Measurements from ENCODE around the gene ALOXE3.
"Not testable (repeated sequence)": the region's sequence is repeated elsewhere in the genome, so short reads cannot be mapped to it uniquely, and the experiment has no call there.

ALOXE3 gene

GRCh38 chr17:8069587-8069860 is 48.8 kb downstream of the ALOXE3 start:
- no peak for DNase-seq (ENCODE audit: low read depth)

- DNase-seq (ENCODE audit: low read depth), result no peak
These were observed 49.4 kb downstream of the ALOXE3 start for GRCh38 chr17:8068736-8069586.

DNA sequence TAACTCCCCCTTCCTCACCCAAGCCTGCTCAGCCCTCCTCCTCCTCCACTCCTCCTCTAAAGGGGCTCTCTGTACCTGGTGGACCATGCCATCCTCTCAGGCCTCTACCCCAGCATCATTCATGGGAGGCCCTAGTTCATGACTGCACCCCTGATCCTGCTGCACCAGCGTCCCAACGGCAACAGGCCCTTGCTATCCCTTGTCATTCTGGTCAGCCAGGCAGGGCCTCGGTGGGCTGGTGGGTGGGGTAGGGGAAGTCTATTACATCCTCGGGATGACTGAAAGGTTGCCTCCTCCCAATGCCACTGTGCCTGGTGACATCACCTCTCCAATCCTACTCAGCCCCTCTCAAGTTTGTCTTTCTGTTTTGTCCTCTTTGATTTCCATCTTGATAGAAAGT is 50.5 kb downstream of the ALOXE3 start:
- DNase-seq (ENCODE audit: low read depth), result no peak

DNA sequence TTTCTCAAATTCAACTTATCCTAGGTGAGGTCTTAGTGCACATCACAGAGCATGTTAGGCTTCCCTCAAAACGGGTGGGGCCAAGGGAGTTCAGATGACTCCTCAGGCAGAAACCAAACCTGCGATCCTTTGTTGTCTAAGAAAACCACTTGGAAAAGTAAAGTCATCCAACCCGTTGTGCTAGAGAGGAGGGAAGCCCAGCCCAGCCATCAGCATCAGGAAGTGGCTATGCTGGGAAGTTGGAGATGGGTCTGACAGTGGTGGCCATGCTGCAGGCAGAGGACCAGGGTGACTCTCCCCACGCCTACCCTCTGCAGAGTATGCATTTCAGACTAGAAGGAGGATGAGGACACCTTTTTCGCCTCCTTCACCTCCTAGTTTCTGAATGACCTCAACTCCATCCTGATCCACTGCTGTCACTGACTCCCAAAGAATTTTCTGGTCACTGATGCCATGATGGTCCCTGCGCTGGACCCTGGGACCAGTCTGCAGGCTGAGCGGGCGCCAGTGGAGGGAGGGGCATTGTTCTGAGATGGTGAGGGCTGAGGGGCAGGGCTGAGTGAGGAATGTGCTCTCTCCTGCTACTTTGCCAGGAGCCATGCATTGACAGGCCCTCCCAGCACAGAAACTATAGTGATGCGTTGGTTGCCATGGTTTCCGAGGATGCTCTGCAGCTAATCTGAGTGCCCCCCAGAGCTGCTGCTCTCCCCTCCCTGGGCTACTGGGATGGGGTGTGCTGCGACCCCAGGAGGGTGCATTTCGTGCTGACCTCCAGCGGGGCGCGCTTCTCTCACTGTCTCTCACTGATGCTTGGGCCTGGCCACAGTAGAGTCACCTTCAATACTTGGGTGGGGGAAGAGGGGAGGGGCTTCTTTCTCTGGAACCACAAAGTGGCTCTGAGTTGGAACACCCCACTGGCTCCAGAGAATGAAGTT is 51.2 kb downstream of the ALOXE3 start:
- DNase-seq (ENCODE audit: low read depth), result no peak

- DNase-seq (ENCODE audit: low read depth), result no peak
These were observed 53.7 kb downstream of the ALOXE3 start for GRCh38 chr17:8064561-8065019.

DNA sequence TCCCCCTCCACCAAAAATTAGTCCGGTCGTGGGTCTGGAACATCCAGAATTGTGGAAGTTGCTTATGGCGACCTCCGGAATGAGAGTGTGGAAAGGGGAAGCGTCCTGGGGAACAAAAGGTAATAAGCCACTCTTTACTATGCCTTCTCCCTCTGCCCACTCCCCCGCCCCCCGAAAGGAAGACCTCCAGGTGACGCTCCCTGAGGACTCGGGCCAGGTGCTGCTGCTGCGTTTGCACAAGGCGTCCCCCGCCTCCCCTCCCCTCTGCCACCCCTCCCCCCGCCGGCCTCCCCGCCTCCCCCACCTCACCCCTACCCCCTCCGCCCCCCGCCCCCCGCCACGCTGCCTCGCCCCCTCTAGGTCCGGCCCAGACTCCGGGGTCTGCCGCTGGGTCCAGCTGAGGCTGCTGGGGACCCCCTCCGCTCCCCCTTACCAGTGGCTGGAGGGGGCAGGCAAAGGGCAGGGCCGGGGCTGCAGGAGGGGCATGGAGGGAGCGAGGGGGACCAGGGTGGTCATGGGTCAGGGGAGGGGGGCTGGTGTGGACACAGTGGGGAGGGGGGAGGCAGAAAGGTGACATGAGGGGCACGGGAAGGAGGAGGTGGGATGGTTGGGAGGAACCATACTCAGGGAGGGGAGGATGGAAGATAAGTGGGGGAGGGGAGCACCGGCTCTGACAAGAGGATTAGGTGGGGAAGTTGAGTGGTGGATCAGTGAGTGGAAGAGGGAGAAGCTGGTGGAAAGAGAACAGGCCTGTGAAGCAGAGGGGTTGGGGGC is 54.4 kb downstream of the ALOXE3 start:
- no peak for DNase-seq (ENCODE audit: low read depth)

DNA sequence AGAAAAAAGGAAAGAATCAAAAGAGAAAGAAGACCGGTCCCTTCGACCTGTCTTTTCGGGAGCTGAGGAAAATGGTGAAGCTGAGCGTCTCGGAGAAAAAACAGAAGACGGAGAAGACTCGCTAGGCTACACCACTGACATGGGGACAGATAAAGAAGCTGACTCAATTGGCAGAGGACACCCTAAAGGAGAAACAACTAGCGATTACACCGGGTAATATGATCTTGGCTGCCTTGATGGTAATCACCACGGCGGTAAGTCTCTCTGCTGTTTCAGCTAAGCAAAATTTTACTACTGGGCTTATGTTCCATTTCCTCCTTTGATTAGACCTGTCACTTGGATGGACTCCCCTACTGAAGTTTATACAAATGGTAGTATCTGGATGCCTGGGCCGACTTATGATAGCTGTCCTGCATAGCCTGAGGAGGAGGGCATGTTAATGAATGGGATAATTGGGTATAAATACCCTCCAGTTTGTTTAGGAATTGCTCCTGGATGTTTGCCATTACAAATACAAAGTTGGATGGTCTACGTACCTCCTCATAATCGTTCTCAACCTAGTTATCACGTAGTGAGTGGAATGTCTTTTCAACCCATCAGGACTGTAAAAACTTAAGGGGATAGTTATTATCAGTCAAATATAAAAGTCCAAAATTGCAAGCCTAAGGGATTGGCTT is 55.4 kb downstream of the ALOXE3 start:
- DNase-seq (ENCODE audit: low read depth), result no peak

DNA sequence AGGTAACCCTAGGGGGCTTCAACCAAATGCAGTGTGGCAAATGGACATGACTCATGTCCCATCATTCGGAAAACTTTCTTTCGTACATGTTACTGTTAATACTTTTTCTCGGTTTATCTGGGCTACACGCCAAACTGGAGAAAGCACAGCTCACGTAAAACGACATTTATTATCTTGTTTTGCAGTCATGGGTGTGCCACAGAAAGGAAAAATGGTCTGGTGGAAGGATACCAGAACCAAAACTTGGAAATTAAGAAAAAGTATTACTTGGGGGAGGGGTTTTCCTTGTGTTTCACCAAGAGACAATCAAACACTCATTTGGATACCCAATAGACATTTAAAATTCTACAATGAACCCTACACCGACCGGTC is 55.9 kb downstream of the ALOXE3 start:
- no peak for DNase-seq (ENCODE audit: low read depth)

DNA sequence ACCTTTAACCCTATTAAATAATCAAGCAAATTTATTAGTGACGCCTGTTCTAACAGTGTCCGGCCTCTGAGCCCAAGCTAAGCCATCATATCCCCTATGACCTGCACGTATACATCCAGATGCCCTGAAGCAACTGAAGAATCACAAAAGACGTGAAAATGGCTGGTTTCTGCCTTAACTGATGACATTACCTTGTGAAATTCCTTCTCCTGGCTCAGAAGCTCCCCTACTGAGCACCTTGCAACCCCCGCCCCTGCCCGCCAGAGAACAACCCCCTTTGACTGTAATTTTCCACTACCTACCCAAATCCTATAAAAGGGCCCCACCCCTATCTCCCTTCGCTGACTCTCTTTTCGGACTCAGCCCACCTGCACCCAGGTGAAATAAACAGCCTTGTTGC is 56.5 kb downstream of the ALOXE3 start:
- DNase-seq (ENCODE audit: low read depth), result not testable (repeated sequence)

DNA sequence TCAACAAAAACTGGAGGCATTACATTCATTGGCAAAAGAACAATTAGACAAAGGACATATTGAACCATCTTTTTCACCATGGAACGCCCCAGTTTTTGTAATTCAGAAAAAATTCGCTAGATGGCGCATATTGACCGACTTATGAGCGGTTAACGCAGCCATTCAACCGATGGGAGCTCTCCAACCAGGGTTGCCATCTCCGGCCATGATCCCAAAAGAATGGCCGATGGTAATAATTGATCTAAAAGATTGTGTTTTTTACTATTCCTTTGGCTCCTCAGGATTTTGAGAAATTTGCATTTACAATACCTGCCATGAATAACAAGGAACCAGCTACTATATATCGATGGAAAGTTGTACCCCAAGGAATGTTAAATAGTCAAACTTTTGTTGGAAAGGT is 58.0 kb downstream of the ALOXE3 start:
- DNase-seq (ENCODE audit: low read depth), result peak; percentile 31

DNA sequence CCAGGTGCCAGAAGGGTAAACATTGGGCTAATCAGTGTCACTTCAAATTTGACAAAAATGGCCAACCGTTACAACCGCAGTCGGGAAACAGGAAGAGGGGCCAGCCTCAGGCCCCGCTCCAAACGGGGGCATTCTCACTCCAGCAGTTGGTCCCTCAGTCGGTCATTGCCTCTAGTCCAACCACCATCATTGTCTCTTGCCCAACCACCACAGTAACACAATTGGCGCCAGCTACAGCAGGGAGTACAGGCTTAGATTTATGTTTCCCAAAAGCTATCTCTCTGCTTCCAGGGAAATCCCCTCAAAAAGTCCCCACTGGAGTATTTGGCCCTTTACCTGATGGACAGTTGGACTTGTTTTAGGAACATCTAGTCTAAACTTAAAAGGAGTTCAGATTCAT is 59.2 kb downstream of the ALOXE3 start:
- no peak for DNase-seq (ENCODE audit: low read depth)

- DNase-seq (ENCODE audit: low read depth), result no peak
These were observed 60.6 kb downstream of the ALOXE3 start for GRCh38 chr17:8057691-8058114.

DNA sequence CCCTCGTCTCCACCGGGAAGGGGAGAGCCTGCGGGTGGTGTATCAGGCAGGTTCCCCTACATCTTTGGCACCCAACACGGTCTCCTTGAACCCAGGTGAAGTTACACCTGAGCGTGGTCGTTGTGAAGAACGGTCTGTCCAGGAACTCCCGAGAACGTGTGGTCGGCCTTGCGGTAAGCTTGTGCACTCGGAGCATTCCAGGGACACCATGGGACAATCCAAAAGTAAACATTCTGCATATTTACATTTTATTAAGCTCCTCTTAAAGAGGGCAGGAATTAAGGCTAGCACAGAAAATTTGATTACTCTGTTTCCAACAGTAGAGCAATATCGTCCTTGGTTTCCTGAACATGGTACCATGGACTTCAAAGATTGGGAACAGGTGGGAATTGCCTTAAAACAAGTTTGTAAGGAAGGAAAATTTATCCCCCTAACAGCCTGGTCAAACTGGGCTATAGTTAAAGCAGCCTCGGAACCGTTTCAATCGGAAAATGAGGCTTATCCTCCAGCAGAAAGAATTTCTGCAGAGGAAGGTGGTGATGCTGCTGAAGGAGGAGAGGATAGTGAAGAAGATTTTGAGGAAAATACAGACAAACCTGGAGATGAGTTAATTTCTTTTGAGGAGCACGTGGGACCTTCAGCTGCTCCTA is 61.2 kb downstream of the ALOXE3 start:
- no peak for DNase-seq (ENCODE audit: low read depth)

- no peak for DNase-seq (ENCODE audit: low read depth)
These were observed 61.9 kb downstream of the ALOXE3 start for GRCh38 chr17:8056232-8056975.

GRCh38 chr17:8055851-8056231 is 62.5 kb downstream of the ALOXE3 start:
- DNase-seq (ENCODE audit: low read depth), result no peak

DNA sequence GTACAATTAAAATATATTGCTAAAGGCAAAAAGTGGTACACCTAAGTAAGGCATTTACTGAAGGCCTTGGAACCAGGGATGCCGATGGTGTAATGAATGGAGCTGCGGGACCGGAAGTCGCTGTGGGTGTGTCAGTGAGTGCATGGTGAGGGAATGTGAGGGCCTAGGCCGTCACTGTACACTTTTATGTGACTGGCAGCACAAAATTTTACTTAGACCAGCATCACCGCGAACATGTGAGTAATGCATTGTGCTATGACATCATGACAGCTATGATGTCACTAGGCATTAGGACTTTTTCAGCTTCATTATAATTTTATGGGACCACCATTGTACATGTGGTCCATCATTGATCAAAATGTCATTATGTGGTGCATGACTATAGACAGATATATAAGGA is 64.7 kb downstream of the ALOXE3 start:
- no peak for DNase-seq (ENCODE audit: low read depth)

DNA sequence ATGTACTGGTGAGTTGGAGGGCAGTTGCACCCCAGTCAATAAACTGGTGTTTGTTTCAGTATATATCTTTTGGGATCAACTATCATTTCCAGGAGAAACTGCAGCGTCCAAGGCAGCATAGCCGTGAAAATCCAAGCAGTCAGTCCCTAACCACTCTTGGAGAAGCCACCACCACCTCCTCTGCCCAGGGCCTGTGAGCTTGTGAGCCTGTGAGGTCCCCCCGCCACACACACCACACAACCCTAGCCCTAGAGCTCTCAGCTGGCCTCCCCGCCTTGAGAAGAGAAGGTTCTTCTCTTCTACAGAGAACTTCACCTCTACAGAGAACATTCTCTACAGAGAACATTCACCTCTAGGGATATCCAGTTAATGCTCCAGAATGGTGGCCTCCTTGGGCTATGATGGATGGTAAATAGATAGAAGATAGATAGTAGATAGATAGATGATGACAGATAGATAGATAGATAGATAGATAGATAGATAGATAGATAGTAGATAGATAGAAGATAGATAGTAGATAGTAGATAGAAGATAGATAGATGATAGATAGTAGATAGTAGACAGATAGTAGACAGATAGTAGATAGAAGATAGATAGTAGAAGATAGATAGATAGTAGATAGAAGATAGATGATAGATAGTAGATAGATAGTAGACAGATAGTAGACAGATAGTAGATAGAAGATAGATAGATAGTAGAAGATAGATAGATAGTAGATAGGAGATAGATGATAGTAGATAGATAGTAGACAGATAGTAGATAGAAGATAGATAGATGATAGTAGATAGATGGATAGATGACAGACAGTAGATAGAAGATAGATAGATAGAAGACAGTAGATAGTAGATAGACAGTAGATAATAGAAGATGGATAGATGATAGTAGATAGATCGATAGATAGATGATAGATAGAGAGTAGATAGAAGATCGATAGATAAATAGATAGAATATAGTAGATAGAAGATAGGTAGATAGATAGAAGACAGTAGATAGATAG is 65.8 kb downstream of the ALOXE3 start:
- DNase-seq (ENCODE audit: low read depth), result no peak

- DNase-seq (ENCODE audit: low read depth), result no peak
These were observed 66.5 kb downstream of the ALOXE3 start for GRCh38 chr17:8051831-8052230.

DNA sequence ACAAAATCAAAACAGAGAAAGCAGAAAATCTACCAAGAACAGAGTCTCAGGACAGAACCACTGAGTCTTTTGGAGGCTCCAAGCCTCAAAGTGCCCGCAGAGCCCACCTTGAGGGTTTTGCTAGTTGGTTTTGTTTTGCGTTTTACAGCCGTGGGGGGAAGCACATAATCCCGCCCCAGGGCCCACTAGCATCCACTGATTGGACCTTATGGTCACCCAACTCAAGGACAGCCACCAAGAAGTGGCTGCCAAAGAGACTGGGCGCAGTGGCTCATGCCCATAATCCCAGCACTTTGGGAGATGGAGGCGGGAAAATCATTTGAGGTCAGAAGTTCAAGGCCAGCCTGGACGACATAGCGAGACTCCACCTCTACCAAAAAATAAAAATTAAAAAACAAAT is 69.6 kb downstream of the ALOXE3 start:
- DNase-seq (ENCODE audit: low read depth), result no peak

All from activated T-cell treated with anti-CD3 and anti-CD28 coated beads for 1 hour (primary cell).